Mesodermal cell (in vitro differentiated cells): ENCODE results near the gene CHMP1A.

Source experiments
- H3K27ac ChIP-seq: 2 replicates; pipeline ENCODE4 v1.7.0; 2013; ENCODE audit warnings: mild to moderate bottlenecking, low read depth, low read length, moderate library complexity; ENCODE audit not compliant: severe bottlenecking
- H3K36me3 ChIP-seq: 2 replicates; pipeline ENCODE4 v1.7.1; 2013; ENCODE audit warnings: mild to moderate bottlenecking, low read length, moderate library complexity; ENCODE audit not compliant: control insufficient read depth, insufficient read depth
- H3K4me1 ChIP-seq: one replicate; pipeline ENCODE4 v1.7.1; 2013; ENCODE audit warnings: mild to moderate bottlenecking, low read length; ENCODE audit not compliant: insufficient read depth, control insufficient read depth, poor library complexity, severe bottlenecking
- H3K4me3 ChIP-seq: 2 replicates; pipeline ENCODE4 v1.7.0; 2013; ENCODE audit warnings: low read length, control low read depth, mild to moderate bottlenecking; ENCODE audit not compliant: insufficient read depth, poor library complexity, severe bottlenecking; ENCODE audit errors: extremely low read depth
- H3K9me3 ChIP-seq: 2 replicates; pipeline ENCODE4 v1.7.1; 2013; ENCODE audit warnings: mild to moderate bottlenecking, low read length, moderate library complexity; ENCODE audit not compliant: control insufficient read depth
- WGBS, 2 experiments: methylation state at CpG; one replicate each; pipeline ENCODE4 v1.1.5; 2013; ENCODE audit warnings: missing lambda C conversion rate in 2 of 2; ENCODE audit not compliant: insufficient coverage in 2 of 2; 5-methylcytosine and 5-hydroxymethylcytosine counted together

The CHMP1A gene

DNA sequence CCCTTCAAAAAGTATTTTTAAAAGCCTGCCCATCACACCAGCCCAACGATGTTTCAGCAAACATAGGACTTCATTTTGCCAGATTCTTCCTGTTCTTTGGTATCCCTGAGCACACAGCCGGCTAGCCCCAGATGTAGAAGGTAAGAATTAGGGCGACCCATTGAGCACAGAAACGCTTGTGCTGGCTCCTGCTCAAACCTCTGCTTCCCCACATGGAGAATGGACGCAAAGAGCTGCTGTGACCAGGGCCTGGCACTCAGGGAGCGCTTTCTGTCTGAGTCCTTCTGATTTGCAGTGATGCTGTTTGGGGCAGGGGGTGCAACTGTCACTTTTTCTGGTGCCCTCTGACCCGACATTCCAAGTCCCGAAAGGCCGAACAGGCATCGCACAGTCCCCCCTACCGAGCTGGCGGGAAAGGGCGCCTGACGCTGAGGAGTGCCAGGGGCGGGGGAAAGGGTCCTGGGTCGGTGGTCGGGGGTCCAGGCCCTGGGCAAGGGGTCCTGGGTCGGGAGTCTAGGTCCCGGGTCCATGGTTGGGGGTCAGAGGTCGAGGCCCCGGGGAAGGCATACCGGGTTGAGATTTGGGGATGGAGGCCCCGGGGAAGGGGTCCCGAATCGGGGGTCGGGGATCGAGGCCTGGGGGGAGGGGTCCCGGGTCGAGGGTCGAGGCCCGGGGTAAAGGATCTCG is 930 bp downstream of the CHMP1A start:
- WGBS, 2 experiments, result 33 to 70% methylated on average over 4 to 30 of the region's 32 CpGs
- peaks cover 4% of the 10 kb centered on the region for H3K9me3 ChIP-seq
- no peak overlapping the region for H3K27ac ChIP-seq
- peaks cover 50% of the 10 kb centered on the region for H3K36me3 ChIP-seq
- H3K4me1 ChIP-seq, result peaks cover 7% of the 10 kb centered on the region
- peak overlapping the region; percentile 92 for H3K4me3 ChIP-seq

DNA sequence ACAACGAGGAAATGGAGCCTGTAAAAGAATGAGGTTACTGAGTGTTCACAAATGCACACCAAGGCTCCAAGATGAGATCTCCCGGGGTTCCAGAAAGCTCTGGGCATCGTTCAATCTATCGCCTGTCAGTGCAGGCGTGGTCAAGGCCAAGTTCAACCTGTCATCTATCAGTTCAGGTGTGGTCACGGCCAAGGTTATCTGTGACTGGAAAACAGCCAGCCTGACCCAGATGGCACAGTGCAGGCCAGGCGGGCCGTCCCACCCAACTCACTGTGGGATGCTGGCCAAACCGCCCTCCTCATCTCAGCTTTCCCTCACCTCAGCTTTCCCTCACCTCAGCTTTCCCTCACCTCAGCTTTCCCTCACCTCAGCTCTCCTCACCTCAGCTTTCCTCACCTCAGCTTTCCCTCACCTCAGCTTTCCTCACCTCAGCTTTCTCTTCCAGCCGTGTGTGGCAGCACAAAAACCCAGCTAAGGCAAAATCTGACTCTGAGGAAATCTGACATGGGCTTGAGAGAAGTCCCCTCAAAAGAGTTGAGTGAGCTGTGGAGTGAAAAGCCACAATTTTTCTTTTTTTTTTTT is 2.4 kb downstream of the CHMP1A start:
- Histone ChIP-seq H3K36me3 (peaks cover 49% of the 10 kb centered on the region), H3K4me3 (no peak overlapping the region), H3K4me1 (peaks cover 7% of the 10 kb centered on the region), H3K27ac (no peak overlapping the region), H3K9me3 (no peaks in the 10 kb centered on the region)
- 96 to 99% methylated on average over 8 of the region's 10 CpGs for WGBS, 2 experiments

DNA sequence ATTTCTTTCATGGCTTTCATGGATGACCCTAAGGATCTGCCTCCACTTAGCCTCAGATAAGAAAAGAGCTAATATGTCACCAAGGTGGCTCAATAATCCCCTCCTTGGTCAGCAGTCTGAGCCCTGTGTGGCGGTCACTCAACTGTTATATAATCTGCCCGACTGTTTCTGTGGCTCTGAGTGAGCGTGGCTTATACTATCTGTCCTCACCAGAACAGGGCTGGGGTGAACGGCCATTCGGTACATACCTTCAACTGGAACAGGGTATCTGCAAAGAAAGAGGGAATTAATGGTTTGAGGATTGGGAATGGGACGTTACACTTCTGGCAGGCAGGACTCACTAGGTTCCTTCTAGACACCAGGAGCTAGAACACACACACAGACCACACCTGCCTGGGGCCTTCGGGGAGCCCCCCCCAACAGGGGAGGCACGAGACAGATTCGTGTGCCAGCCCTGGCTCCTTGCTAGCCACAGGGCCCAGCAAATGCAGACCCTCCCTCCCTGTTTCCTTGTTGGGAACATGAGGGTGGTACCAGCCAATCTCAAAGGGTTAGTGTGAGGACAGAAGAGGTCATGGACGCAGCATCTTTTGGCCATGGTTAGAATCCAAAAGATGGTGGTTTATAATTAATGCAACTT is 3.7 kb downstream of the CHMP1A start:
- 88 to 96% methylated on average over 5 to 7 of the region's 10 CpGs for WGBS, 2 experiments
- H3K36me3 ChIP-seq, result peaks cover 51% of the 10 kb centered on the region

DNA sequence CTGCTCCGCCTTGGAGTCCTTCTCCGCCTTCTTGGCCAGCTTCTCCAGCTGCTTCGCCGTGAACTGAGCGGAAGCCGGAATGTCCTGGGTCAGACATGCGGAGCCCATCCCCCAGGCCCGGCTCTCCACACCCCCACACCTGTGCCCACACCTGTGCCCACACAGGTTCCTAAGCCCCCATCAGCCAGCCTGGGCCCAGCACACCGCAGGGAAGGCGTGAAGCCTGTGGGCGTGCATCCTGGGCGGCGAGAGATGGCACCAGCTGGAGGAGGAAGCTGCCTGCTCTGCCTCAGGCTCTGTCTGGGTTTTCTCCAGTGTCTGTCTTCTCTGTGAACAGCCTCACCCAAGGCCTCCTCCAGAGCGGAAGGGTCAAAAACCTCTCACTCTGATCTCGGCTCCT is 5.9 kb downstream of the CHMP1A start:
- WGBS, 2 experiments, result 98% methylated on average over 12 to 13 of the region's 15 CpGs
- no peaks in the 10 kb centered on the region for H3K9me3 ChIP-seq
- H3K36me3 ChIP-seq, result peaks cover 62% of the 10 kb centered on the region
- H3K27ac ChIP-seq, result no peak overlapping the region
- no peak overlapping the region for H3K4me3 ChIP-seq
- H3K4me1 ChIP-seq, result peaks cover 5% of the 10 kb centered on the region

More for the DNA sequence above, 3.7 kb downstream of the CHMP1A start:
- H3K9me3 ChIP-seq, result no peaks in the 10 kb centered on the region
- H3K4me1 ChIP-seq, result peaks cover 7% of the 10 kb centered on the region
- no peak overlapping the region for H3K4me3 ChIP-seq
- H3K27ac ChIP-seq, result no peak overlapping the region

DNA sequence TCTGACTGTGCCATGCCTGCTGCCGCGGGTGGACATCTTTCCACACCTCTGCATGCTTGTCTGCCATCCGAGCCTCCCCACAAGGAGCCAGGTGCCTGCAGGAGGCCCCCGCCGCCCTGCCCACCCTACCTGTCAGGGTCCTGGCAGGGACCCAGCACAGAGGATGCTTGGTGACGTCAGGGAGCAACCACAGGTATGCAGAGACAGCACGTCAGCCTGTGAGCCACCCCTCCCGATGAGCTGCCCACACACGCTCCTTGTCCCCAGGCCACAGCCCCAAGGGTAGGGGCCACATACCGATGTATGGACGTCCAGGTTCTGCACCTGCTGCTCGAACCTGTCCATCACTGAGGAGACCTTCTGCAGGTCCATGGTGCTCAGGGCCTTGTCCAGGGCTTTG is 10.6 kb downstream of the CHMP1A start:
- H3K27ac ChIP-seq, result no peak overlapping the region
- no peak overlapping the region for H3K4me3 ChIP-seq
- H3K4me1 ChIP-seq, result no peaks in the 10 kb centered on the region
- no peaks in the 10 kb centered on the region for H3K9me3 ChIP-seq
- H3K36me3 ChIP-seq, result peaks cover 62% of the 10 kb centered on the region
- 98 to 99% methylated on average over 7 to 12 of the region's 12 CpGs for WGBS, 2 experiments

DNA sequence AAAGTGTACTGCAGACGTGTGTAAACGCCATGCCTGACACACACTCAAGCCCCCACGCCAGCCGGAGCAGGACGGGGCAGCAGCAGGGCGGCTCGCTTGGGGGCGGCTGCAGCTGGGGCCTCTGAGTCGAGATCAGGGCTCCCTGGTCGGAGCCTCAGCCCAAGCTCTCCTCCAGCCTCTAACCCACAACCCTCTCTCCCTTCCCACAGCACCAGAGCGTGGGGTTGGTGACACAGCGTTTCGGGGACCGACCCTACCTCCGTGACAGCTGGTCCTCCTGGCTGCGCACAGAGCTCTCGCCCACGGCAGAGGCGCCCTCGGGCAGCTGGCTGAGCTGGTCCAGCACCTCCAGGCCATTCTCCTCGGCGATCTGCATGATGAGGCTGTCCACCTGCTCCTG is 11.2 kb downstream of the CHMP1A start:
- Histone ChIP-seq H3K9me3 (no peaks in the 10 kb centered on the region), H3K4me1 (no peaks in the 10 kb centered on the region), H3K27ac (no peak overlapping the region), H3K4me3 (no peak overlapping the region), H3K36me3 (peaks cover 56% of the 10 kb centered on the region)
- 93 to 96% methylated on average over 15 to 17 of the region's 22 CpGs for WGBS, 2 experiments

DNA sequence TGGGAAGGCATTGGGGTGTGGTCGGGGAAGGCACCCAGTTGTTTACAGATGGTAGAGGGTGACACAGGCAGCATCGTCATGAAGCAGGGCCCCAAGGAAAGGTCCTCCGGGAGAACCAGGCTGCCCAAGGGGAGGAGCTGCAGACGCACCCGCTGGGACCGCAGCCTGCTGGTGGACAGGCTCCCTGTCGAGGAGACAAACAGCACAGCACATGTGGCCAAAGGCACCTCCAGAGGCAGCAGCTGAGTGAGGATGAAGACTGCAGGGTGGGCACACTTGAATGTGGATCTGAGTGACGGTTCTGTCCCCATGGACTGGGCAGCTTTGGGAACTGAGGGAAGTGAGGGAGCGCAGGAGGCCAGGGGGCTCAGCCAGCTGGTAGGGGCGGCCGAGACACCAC is 12.4 kb downstream of the CHMP1A start:
- Histone ChIP-seq H3K4me3 (no peak overlapping the region), H3K27ac (no peak overlapping the region), H3K36me3 (peaks cover 45% of the 10 kb centered on the region), H3K4me1 (peaks cover 5% of the 10 kb centered on the region), H3K9me3 (no peaks in the 10 kb centered on the region)
- 94 to 95% methylated on average over 7 to 9 of the region's 11 CpGs for WGBS, 2 experiments

DNA sequence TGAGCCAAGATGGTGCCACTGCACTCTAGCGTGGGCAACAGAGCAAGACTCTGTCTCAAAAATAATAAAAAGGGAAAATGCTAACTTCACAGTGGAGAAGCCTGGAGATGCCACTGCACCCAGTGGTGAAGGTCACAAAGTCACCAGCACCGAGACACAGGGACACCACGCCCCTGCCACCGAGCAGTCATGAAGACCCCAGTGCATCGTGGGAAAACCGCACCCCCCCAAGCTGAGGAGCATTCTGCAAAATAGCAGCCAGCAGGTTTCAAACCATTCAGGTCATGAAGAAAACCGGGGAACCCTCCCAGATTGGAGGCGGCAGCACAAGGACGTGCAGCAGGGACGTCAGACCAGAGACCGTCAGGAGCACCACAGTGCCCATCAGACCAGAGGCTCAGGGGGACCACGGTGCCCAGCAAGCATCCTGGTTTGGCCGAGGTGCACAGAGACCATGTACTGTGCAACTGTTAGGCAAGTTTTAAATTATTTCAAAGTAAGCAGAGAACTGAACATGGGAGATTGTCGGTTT is 13.7 kb downstream of the CHMP1A start:
- WGBS, 2 experiments, result 93 to 96% methylated on average over 13 to 14 of the region's 14 CpGs

DNA sequence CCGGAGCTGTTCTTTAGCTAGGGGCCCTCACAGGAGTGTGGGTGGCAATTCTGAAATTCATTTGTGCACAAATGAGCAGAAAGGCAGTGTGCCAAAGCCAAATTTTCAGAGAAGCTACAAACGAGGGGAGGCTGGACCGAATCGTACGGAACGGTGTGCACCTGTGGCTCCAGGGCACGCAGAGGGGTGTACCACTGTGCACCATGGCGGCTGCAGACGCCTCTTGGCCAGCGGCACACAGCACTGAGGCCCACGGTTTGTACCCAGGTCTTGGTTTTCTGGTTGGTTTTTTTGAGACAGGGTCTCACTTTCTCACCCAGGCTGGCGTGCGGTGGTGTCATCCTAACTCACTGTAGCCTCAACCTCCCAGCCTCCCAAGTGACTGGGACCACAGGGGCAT is 14.9 kb downstream of the CHMP1A start:
- H3K36me3 ChIP-seq, result peaks cover 33% of the 10 kb centered on the region
- peaks cover 5% of the 10 kb centered on the region for H3K4me1 ChIP-seq
- no peak overlapping the region for H3K4me3 ChIP-seq
- no peaks in the 10 kb centered on the region for H3K9me3 ChIP-seq
- H3K27ac ChIP-seq, result no peak overlapping the region
- 92 to 94% methylated on average over 10 to 11 of the region's 13 CpGs for WGBS, 2 experiments

More for the DNA sequence above, 13.7 kb downstream of the CHMP1A start:
- Histone ChIP-seq H3K27ac (no peak overlapping the region), H3K36me3 (peaks cover 36% of the 10 kb centered on the region), H3K4me1 (peaks cover 5% of the 10 kb centered on the region), H3K4me3 (no peak overlapping the region), H3K9me3 (no peaks in the 10 kb centered on the region)

DNA sequence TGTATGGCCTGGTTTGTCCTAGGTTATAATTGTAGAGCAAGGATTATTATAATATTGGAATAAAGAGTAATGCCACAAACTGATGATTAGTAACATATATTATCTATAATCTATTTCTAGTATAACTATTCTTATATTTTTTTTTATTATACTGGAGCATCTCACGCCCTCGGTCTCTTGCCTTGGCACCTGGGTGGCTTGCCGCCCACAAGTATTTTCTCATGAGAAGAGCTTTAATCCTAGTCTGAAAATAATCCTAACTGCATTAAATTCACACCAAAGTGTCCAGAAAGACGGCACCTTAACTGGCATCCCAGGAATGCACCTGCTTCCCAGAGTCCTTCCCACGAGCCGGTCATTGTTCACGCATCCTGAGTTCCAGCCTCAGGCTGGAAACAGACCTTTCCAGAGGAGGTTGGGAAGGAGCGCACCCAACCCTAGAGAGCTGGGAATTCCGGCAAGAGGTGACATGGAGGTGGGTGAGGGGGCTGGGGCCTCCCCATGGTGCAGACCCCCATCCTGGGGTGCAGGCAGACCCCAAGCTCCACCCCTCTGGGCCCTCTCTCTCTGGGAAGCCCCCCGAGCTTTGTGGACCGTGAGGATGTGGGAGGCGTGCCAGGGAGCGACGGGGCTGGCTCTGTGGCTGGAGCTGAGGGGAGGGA is 15.9 kb downstream of the CHMP1A start:
- peaks cover 25% of the 10 kb centered on the region for H3K36me3 ChIP-seq
- H3K27ac ChIP-seq, result no peak overlapping the region
- no peak overlapping the region for H3K4me3 ChIP-seq
- peaks cover 5% of the 10 kb centered on the region for H3K4me1 ChIP-seq
- no peaks in the 10 kb centered on the region for H3K9me3 ChIP-seq
- 83 to 85% methylated on average over 8 to 12 of the region's 14 CpGs for WGBS, 2 experiments
